Adrenal gland (tissue), 5 donors: ENCODE results near the gene ANKRD17.

ENCODE experiments used
- POLR2A ChIP-seq, 2 donors: fragments of 450-650 bp; IDR thresholded peaks; one replicate each; pipeline ENCODE4 v1.6.1; 2017; ENCODE audit warnings: antibody characterized with exemption in 2 of 2, mild to moderate bottlenecking in 2 of 2, moderate library complexity in 1 of 2
- TF ChIP-seq, protein P1 (sequence below), 6 experiments: fragments of 450-650 bp in 4 of 6; fragments of 200-600 bp in 2 of 6; sonication (generic) in 1 of 6; IDR thresholded peaks; 1 replicate in 5 of 6; 2 replicates in 1 of 6; pipeline versions ENCODE4 v1.5.1 to v1.8.0; 2016 to 2021; ENCODE audit warnings: antibody characterized with exemption in 6 of 6, mild to moderate bottlenecking in 2 of 6, moderate library complexity in 1 of 6
- donor health status: DM: no; HTN: no; CAD: no.

DNA sequence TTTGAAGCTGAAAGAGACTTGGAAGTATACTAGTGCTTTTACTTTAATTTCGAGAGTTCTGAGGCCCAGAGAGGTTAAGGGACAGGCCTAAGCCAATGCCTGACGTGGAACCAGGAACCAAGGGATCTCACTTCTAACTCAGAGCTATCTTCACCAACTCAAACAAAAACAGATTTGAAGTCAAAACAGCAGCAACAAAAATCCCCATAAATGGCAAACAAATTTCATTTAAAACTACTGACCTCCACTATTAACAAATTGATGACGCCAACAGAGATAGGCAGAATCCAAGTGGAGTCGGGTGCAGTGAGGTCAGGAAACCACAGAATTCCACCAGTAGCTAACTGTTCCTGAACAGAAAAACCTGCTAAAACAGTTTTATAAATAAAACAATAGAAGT, 194.1 kb downstream of the ANKRD17 start:
- TF ChIP-seq, protein P1, sequence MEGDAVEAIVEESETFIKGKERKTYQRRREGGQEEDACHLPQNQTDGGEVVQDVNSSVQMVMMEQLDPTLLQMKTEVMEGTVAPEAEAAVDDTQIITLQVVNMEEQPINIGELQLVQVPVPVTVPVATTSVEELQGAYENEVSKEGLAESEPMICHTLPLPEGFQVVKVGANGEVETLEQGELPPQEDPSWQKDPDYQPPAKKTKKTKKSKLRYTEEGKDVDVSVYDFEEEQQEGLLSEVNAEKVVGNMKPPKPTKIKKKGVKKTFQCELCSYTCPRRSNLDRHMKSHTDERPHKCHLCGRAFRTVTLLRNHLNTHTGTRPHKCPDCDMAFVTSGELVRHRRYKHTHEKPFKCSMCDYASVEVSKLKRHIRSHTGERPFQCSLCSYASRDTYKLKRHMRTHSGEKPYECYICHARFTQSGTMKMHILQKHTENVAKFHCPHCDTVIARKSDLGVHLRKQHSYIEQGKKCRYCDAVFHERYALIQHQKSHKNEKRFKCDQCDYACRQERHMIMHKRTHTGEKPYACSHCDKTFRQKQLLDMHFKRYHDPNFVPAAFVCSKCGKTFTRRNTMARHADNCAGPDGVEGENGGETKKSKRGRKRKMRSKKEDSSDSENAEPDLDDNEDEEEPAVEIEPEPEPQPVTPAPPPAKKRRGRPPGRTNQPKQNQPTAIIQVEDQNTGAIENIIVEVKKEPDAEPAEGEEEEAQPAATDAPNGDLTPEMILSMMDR (IDR thresholded peaks at IDR 0.05) = no peak
- TF ChIP-seq POLR2A (IDR thresholded peaks at IDR 0.05) = no peak
